Stomach (tissue), 9 donors: ENCODE data around the gene NGB. TPM values are rescaled to one million over a fixed set of nuclear protein-coding genes. Genes with fewer than 3 reads are reported as not detected.

Experiments
- DNase-seq, 2 donors: peaks; one replicate each; pipeline versions ENCODE4 v3.0.0 to v3.0.0-alpha.2; 2013 to 2019
- H3K27ac ChIP-seq, 5 donors: fragments of 200-600 bp in 4 of 5; sonication (generic) in 4 of 5; one replicate each; pipeline ENCODE4 v1.5.1; 2013 to 2019; ENCODE audit warnings: mild to moderate bottlenecking in 1 of 5, moderate library complexity in 1 of 5
- H3K27me3 ChIP-seq, 3 donors: fragments of 200-600 bp; sonication (generic); one replicate each; pipeline ENCODE4 v1.5.1; 2017 to 2019; ENCODE audit warnings: mixed run types in 1 of 3
- H3K36me3 ChIP-seq, 4 donors: fragments of 200-600 bp; sonication (generic); 1 replicate in 3 of 4; 2 replicates in 1 of 4; pipeline ENCODE4 v1.5.1; 2016 to 2019
- H3K4me1 ChIP-seq, 4 donors: fragments of 200-600 bp; sonication (generic); one replicate each; pipeline ENCODE4 v1.5.1; 2016 to 2019
- H3K4me3 ChIP-seq, 4 donors: fragments of 200-600 bp; sonication (generic) in 3 of 4; one replicate each; pipeline ENCODE4 v1.5.1; 2016 to 2019; ENCODE audit warnings: mild to moderate bottlenecking in 1 of 4
- H3K9me3 ChIP-seq, 4 donors: fragments of 200-600 bp; sonication (generic); one replicate each; pipeline ENCODE4 v1.5.1; 2016 to 2019
- EP300 ChIP-seq: sonication (generic); formaldehyde crosslinking; IDR thresholded peaks from one replicate; pipeline ENCODE4 v1.6.1; 2017; ENCODE audit warnings: antibody characterized with exemption
- POLR2A ChIP-seq, 4 donors: fragments of 450-650 bp; IDR thresholded peaks; one replicate each; pipeline ENCODE4 v1.6.1; 2016; ENCODE audit warnings: antibody characterized with exemption in 4 of 4, control low read depth in 2 of 4, mild to moderate bottlenecking in 1 of 4, moderate library complexity in 1 of 4
- POLR2AphosphoS5 ChIP-seq, 3 donors: sonication (generic); formaldehyde crosslinking; IDR thresholded peaks; one replicate each; pipeline ENCODE4 v1.6.1; 2016; ENCODE audit warnings: antibody characterized with exemption in 3 of 3
- WGBS, 5 donors: extraction: QIAGEN DNeasy Blood & Tissue Kit in 3 of 5; methylation state at CpG; one replicate each; pipeline versions ENCODE4 v1.1.5 to v1.1.7; 2013 to 2018; 5-methylcytosine and 5-hydroxymethylcytosine counted together
- intact Hi-C: fragments of 100-400 bp; cut with DNase I; formaldehyde crosslinking; loops from one replicate; pipeline ENCODE4 v1.15.1; 2023; ENCODE audit warnings: low total_unique reads
- polyA plus RNA-seq, 3 donors: library from polyadenylated mRNA; stranded (reverse); fragments of 200-250 nt; gene quantifications; one replicate each; pipeline ENCODE4 v1.2.3, GENCODE V29; 2013
- total RNA-seq, 5 donors: library from RNA; depleted of rRNA; stranded (reverse); fragments of >200 nt; gene quantifications; one replicate each; pipeline versions ENCODE4 v1.1.0 to v1.2.3, GENCODE V29; 2014 to 2016
- TF ChIP-seq, protein P1 (sequence below), 7 experiments: fragments of 450-650 bp in 4 of 7; fragments of 200-600 bp in 3 of 7; sonication (generic) in 3 of 7; IDR thresholded peaks; one replicate each; pipeline ENCODE4 v1.5.1; 2016 to 2019; ENCODE audit warnings: antibody characterized with exemption in 7 of 7, control low read depth in 2 of 7, mild to moderate bottlenecking in 1 of 7
- donor health status: healthy with polysubstance abuse.
- donor health status: Bipolar disorder and iron deficiency.
- donor health status: healthy.

NGB gene
- total and polyA plus RNA-seq, 8 donors: 0.18 to 47.2 (median 1.8) TPM; not detected in 3

DNA sequence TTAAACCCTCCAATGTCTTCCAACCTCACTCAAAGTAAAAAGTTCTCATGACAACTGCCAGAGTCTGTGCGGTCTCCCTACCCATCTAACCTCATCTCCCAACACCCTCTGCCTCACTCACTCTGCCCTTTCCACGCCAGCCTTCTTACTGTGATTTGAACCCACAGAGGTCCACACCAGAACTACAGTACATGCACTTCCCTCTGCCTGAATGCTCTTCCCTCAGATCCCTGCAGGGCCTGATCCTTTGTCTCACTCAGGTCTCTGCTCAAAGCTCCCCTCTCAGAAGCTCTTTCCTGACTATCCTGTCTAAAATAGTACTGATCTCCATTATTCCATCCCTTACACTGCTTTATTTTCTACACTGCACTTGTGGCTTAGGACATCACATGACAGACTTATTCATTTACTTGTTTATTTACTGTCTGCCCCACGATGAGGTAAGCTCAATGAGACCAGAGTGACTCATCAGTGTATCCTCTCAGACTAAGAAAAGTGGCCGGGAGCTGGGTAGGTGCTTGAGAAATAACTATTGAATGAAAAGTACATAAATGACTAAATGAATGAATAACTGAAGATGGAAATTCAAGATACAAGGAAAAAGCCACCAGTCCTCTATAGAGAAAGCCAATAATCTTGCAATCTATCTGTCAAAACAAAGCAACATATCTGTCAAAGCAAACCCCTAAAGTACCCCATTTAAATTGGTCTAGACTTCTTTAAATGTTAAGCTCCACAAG is 32.6 kb upstream of the NGB start:
- H3K4me1 ChIP-seq: peaks cover 0 to 28% (median 19%) of the 10 kb centered on the region in 4 donors
- no peaks in the 10 kb centered on the region for H3K9me3 ChIP-seq
- no peak for DNase-seq
- WGBS, 5 donors: 42 to 59% (median 52%) methylated on average over 4 of the region's 4 CpGs
- no peak overlapping the region for H3K4me3 ChIP-seq
- no peaks in the 10 kb centered on the region for H3K27me3 ChIP-seq
- intact Hi-C loops: no loop called here
- H3K27ac ChIP-seq: peak overlapping the region in 2 of 5 donors; percentile 28
- TF ChIP-seq EP300 (no peak), POLR2AphosphoS5 (IDR thresholded peaks at IDR 0.05) (peak in 1 of 3 donors; percentile 31)
- peaks cover 0 to 43% (median 31%) of the 10 kb centered on the region in 4 donors for H3K36me3 ChIP-seq

DNA sequence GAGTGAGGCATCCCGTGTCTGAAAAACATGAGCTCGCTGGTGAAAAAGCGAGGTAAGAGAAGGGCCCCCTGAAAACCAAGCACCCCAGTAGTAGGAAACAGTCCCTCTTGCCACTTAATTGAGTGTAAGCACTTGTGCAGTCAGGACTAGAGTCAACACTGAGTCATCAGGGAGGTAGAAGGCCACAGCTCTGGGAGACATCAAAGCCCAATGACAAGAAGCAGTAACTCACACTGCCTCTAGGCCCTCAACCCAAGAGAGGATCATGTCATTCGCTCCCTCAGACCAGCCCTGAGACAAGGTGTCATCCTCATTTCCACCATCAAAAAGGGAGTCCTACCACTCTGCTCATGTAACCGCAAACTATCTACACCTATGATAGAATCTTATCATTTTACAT is 31.9 kb upstream of the NGB start:
- peaks cover 0 to 28% (median 19%) of the 10 kb centered on the region in 4 donors for H3K4me1 ChIP-seq
- intact Hi-C loops: no loop called here
- no peaks in the 10 kb centered on the region for H3K9me3 ChIP-seq
- H3K36me3 ChIP-seq: peaks cover 0 to 50% (median 38%) of the 10 kb centered on the region in 4 donors
- no peaks in the 10 kb centered on the region for H3K27me3 ChIP-seq
- H3K27ac ChIP-seq: peak overlapping the region in 1 of 5 donors; percentile 28
- H3K4me3 ChIP-seq: no peak overlapping the region
- 81 to 96% (median 92%) methylated on average over 5 of the region's 5 CpGs for WGBS, 5 donors
- no peak for TF ChIP-seq POLR2AphosphoS5 (IDR thresholded peaks at IDR 0.05)
- TF ChIP-seq POLR2A (IDR thresholded peaks at IDR 0.05): no peak
- TF ChIP-seq EP300: no peak
- TF ChIP-seq, protein P1, sequence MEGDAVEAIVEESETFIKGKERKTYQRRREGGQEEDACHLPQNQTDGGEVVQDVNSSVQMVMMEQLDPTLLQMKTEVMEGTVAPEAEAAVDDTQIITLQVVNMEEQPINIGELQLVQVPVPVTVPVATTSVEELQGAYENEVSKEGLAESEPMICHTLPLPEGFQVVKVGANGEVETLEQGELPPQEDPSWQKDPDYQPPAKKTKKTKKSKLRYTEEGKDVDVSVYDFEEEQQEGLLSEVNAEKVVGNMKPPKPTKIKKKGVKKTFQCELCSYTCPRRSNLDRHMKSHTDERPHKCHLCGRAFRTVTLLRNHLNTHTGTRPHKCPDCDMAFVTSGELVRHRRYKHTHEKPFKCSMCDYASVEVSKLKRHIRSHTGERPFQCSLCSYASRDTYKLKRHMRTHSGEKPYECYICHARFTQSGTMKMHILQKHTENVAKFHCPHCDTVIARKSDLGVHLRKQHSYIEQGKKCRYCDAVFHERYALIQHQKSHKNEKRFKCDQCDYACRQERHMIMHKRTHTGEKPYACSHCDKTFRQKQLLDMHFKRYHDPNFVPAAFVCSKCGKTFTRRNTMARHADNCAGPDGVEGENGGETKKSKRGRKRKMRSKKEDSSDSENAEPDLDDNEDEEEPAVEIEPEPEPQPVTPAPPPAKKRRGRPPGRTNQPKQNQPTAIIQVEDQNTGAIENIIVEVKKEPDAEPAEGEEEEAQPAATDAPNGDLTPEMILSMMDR (IDR thresholded peaks at IDR 0.05): no peak
- no peak for DNase-seq

DNA sequence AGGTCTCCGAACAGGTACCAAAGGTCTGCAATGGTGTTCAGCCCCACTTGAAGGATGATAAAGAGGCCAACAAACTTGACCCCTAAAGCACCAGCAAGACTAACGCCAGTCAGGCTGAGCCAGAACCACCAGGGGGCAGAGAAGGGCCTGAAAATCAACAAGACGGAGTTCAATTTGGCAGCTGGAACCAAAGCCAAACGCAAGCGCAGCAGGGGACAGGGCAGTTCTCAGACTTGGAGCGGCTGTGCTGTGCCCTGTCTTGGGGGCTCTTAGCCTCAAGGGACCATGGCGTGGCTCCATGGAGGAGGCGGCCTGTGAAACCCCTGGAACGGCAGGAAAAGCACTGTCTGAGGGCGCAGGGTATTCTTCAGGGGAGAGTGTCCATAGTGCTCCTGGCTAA is 30.1 kb upstream of the NGB start:
- Histone ChIP-seq H3K36me3 (peaks cover 6 to 66% (median 51%) of the 10 kb centered on the region in 4 donors), H3K27ac (no peak overlapping the region), H3K4me1 (peaks cover 0 to 15% (median 12%) of the 10 kb centered on the region in 4 donors), H3K4me3 (no peak overlapping the region), H3K9me3 (no peaks in the 10 kb centered on the region), H3K27me3 (no peaks in the 10 kb centered on the region)
- TF ChIP-seq POLR2A (IDR thresholded peaks at IDR 0.05) (no peak), EP300 (no peak), POLR2AphosphoS5 (IDR thresholded peaks at IDR 0.05) (peak in 1 of 3 donors; percentile 43)
- TF ChIP-seq, protein P1 (IDR thresholded peaks at IDR 0.05): peak in 5 of 7 experiments; percentile 55 to 73 (median 72)
- 26 to 40% (median 33%) methylated on average over 9 to 10 of the region's 10 CpGs for WGBS, 5 donors
- DNase-seq: peak; percentile 80 to 92
- intact Hi-C loops: no loop called here

- peak in 1 of 3 donors; percentile 28 for TF ChIP-seq POLR2AphosphoS5 (IDR thresholded peaks at IDR 0.05)
- TF ChIP-seq, protein P1 (IDR thresholded peaks at IDR 0.05): no peak
- no peaks in the 10 kb centered on the region for H3K9me3 ChIP-seq
- no peaks in the 10 kb centered on the region for H3K27me3 ChIP-seq
- peaks cover 8 to 64% (median 50%) of the 10 kb centered on the region in 4 donors for H3K36me3 ChIP-seq
- WGBS, 5 donors: 30 to 72% (median 55%) methylated on average over 4 of the region's 4 CpGs
- H3K4me1 ChIP-seq: peaks cover 0 to 14% (median 12%) of the 10 kb centered on the region in 4 donors
- H3K4me3 ChIP-seq: no peak overlapping the region
- no peak overlapping the region for H3K27ac ChIP-seq
- DNase-seq: peak in 1 of 2 donors; percentile 38
- intact Hi-C loops: no loop called here
Observed at GRCh38 chr14:77299771-77300170, 28.8 kb upstream of the NGB start.

GRCh38 chr14:77296906-77297305 is 25.9 kb upstream of the NGB start:
- intact Hi-C loops: no loop called here
- DNase-seq: no peak
- no peak overlapping the region for H3K27ac ChIP-seq
- no peak overlapping the region for H3K4me3 ChIP-seq
- H3K4me1 ChIP-seq: peaks cover 0 to 11% (median 8%) of the 10 kb centered on the region in 4 donors
- no peaks in the 10 kb centered on the region for H3K9me3 ChIP-seq
- WGBS, 5 donors: 91 to 95% (median 93%) methylated on average over 8 of the region's 8 CpGs
- H3K36me3 ChIP-seq: peaks cover 8 to 81% (median 64%) of the 10 kb centered on the region in 4 donors
- no peaks in the 10 kb centered on the region for H3K27me3 ChIP-seq
- TF ChIP-seq EP300: no peak
- no peak for TF ChIP-seq POLR2AphosphoS5 (IDR thresholded peaks at IDR 0.05)
- no peak for TF ChIP-seq POLR2A (IDR thresholded peaks at IDR 0.05)
- TF ChIP-seq, protein P1 (IDR thresholded peaks at IDR 0.05): no peak
